Measurements from ENCODE around the gene PRKN. TPM values are rescaled to one million over a fixed set of nuclear protein-coding genes. Genes with fewer than 3 reads are reported as not detected.

The PRKN gene
- total RNA-seq, 4 donors from 2014 or later: 4.5 to 12.3 (median 9.0) TPM

DNA sequence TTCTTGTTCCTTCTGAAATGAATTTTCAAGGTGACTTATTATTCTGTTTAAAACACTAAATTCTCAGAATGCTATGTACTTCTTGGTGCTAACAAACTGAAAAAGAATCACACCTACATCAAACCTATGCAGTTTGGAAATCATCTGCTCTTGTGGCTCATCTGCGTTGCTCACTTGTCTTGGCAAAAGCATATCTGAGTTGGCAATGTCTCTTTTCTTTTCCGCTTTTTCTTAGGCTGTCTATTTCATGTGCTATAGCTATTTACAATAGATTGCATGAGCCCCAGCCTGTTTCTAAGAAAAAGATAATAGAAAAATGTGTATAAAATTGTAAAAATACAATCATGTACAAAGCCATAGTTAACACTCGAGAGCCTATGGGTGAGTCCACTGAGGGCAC lies 1104.8 kb downstream of the PRKN start:
- no peak overlapping the region for H3K27ac ChIP-seq
- DNase-seq: no peak
- no peaks in the 10 kb centered on the region for H3K36me3 ChIP-seq
- in situ Hi-C loops (cut with MboI; ENCODE audit: low pct_ligation_motif_present in 1 of 4, low pct_unique_long_range_greater_than_20kb in 1 of 4, low sequenced_read_pairs in 3 of 4) (no loop called here), intact Hi-C loops (cut with DNase I; ENCODE audit: low total_unique reads) (no loop called here)
- no peaks in the 10 kb centered on the region for H3K9me3 ChIP-seq
- H3K27me3 ChIP-seq: no peaks in the 10 kb centered on the region
- TF ChIP-seq POLR2AphosphoS5 (IDR thresholded peaks at IDR 0.05): no peak
- no peak for TF ChIP-seq EP300 (IDR thresholded peaks at IDR 0.05; ENCODE audit: low read depth)
- TF ChIP-seq, protein P1, sequence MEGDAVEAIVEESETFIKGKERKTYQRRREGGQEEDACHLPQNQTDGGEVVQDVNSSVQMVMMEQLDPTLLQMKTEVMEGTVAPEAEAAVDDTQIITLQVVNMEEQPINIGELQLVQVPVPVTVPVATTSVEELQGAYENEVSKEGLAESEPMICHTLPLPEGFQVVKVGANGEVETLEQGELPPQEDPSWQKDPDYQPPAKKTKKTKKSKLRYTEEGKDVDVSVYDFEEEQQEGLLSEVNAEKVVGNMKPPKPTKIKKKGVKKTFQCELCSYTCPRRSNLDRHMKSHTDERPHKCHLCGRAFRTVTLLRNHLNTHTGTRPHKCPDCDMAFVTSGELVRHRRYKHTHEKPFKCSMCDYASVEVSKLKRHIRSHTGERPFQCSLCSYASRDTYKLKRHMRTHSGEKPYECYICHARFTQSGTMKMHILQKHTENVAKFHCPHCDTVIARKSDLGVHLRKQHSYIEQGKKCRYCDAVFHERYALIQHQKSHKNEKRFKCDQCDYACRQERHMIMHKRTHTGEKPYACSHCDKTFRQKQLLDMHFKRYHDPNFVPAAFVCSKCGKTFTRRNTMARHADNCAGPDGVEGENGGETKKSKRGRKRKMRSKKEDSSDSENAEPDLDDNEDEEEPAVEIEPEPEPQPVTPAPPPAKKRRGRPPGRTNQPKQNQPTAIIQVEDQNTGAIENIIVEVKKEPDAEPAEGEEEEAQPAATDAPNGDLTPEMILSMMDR (IDR thresholded peaks at IDR 0.05): no peak
- TF ChIP-seq POLR2A (IDR thresholded peaks at IDR 0.05): no peak
- 69 to 70% methylated on average over 3 of the region's 3 CpGs for WGBS, 2 donors (ENCODE audit: low coverage in 1 of 2)
- no peak overlapping the region for H3K4me3 ChIP-seq
- no peaks in the 10 kb centered on the region for H3K4me1 ChIP-seq

DNA sequence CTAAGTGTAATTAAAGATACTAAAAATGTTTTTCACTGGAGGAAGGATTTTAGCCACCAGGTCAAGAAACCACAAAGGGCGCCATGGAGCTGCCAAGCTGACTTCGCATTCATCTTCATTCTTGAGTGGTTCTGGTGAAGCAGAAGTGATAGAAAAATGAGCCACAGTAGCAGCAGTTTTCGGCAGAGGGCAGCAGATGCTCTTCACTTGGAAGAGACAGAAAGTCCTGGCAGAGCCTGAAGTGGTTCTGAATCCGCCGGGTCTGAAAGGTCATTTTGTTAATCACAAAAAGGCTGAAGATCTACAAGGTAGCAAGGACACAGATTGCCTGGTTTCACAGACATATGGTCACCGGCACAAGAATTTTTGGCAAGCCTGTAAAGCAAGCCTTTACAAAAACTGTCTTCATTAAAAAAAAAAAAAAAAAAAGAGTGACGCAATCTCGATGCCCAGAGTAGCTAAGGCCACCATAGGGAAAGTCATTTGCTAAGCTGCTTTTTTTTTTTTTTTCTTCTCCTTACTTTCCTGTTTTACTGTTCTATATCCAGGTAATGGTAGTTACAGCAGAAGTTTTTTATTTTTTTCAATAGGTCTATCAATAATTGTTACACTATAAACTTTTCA lies 1108.6 kb downstream of the PRKN start:
- no peak overlapping the region for H3K27ac ChIP-seq
- no peak for DNase-seq
- WGBS, 2 donors (ENCODE audit: low coverage in 1 of 2): 61 to 63% methylated on average over 8 of the region's 8 CpGs
- H3K4me1 ChIP-seq: no peaks in the 10 kb centered on the region
- intact Hi-C loops (cut with DNase I; ENCODE audit: low total_unique reads) (no loop called here), in situ Hi-C loops (cut with MboI; ENCODE audit: low pct_ligation_motif_present in 1 of 4, low pct_unique_long_range_greater_than_20kb in 1 of 4, low sequenced_read_pairs in 3 of 4) (no loop called here)
- TF ChIP-seq, protein P1 (IDR thresholded peaks at IDR 0.05): no peak
- no peak for TF ChIP-seq POLR2A (IDR thresholded peaks at IDR 0.05)
- TF ChIP-seq POLR2AphosphoS5 (IDR thresholded peaks at IDR 0.05): no peak
- no peak for TF ChIP-seq EP300 (IDR thresholded peaks at IDR 0.05; ENCODE audit: low read depth)
- H3K9me3 ChIP-seq: no peaks in the 10 kb centered on the region
- H3K27me3 ChIP-seq: no peaks in the 10 kb centered on the region
- H3K36me3 ChIP-seq: no peaks in the 10 kb centered on the region
- no peak overlapping the region for H3K4me3 ChIP-seq

DNA sequence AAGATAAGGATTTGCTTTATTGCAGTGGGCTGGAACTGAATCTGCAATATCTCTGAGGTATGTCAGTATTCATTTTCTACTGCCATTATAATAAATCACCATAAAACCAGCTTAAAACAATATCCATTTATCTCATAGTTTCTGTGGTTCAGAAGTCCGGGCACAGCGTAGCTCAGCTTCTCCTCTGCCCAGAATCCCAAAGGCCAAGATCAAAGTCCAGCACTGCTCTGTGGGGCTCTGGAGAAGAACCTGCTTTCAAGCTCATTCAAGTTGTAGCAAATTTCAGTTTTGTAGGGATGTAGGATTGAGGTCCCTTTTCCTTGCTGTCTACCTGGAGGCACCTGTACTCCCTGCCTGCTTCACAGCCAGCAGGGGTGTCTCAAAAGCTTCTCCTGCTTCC lies 1113.9 kb downstream of the PRKN start:
- WGBS, 2 donors (ENCODE audit: low coverage in 1 of 2): 83 to 93% methylated on average over 2 of the region's 2 CpGs
- H3K4me3 ChIP-seq: no peak overlapping the region
- in situ Hi-C loops (cut with MboI; ENCODE audit: low pct_ligation_motif_present in 1 of 4, low pct_unique_long_range_greater_than_20kb in 1 of 4, low sequenced_read_pairs in 3 of 4): no loop called here

DNA sequence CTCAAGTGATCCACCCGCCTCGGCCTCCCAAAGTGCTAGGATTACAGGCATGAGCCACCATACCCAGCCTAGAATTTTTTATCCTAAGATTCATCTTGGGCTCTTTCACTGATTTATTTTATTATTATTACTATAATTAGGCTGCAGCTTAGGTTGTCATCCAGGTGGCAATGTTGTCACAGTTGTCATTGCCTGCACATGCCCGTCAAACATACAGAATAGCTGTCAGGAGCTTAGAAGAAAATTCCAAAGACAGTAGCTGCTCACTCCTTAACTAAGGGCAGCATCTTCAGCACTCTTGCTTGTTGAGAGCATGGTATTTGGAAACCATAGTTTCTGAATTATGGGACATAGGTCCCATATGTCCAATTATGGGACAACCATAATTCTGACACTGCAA lies 1118.8 kb downstream of the PRKN start:
- Histone ChIP-seq H3K36me3 (no peaks in the 10 kb centered on the region), H3K27me3 (no peaks in the 10 kb centered on the region), H3K9me3 (no peaks in the 10 kb centered on the region), H3K4me1 (no peaks in the 10 kb centered on the region), H3K4me3 (no peak overlapping the region), H3K27ac (no peak overlapping the region)
- WGBS, 2 donors (ENCODE audit: low coverage in 1 of 2): 99 to 100% methylated on average over 2 to 3 of the region's 3 CpGs
- intact Hi-C loops (cut with DNase I; ENCODE audit: low total_unique reads): no loop called here
- in situ Hi-C loops (cut with MboI; ENCODE audit: low pct_ligation_motif_present in 1 of 4, low pct_unique_long_range_greater_than_20kb in 1 of 4, low sequenced_read_pairs in 3 of 4): no loop called here
- TF ChIP-seq EP300 (IDR thresholded peaks at IDR 0.05; ENCODE audit: low read depth) (no peak), POLR2A (IDR thresholded peaks at IDR 0.05) (no peak), POLR2AphosphoS5 (IDR thresholded peaks at IDR 0.05) (no peak)
- TF ChIP-seq, protein P1 (IDR thresholded peaks at IDR 0.05): no peak
- no peak for DNase-seq

More for the DNA sequence above, 1113.9 kb downstream of the PRKN start:
- intact Hi-C loops (cut with DNase I; ENCODE audit: low total_unique reads): no loop called here
- Histone ChIP-seq H3K4me1 (no peaks in the 10 kb centered on the region), H3K36me3 (no peaks in the 10 kb centered on the region), H3K9me3 (no peaks in the 10 kb centered on the region), H3K27me3 (no peaks in the 10 kb centered on the region), H3K27ac (no peak overlapping the region)
- TF ChIP-seq, protein P1 (IDR thresholded peaks at IDR 0.05): no peak
- TF ChIP-seq POLR2AphosphoS5 (IDR thresholded peaks at IDR 0.05): no peak
- TF ChIP-seq POLR2A (IDR thresholded peaks at IDR 0.05): no peak
- no peak for TF ChIP-seq EP300 (IDR thresholded peaks at IDR 0.05; ENCODE audit: low read depth)
- DNase-seq: no peak
